BE2C (cell line): ENCODE data around the gene STARD10.

Experiments
- DNase-seq: peaks from one replicate; pipeline ENCODE4 v3.0.0-alpha.2; 2020
- H3K27me3 ChIP-seq: fragments of 250-450 bp; sonication (Bioruptor Pico); 2 replicates; pipeline ENCODE4 v1.5.1; 2020; ENCODE audit warnings: mild to moderate bottlenecking
- H3K36me3 ChIP-seq: fragments of 250-450 bp; sonication (Bioruptor Pico); 2 replicates; pipeline ENCODE4 v1.5.1; 2020; ENCODE audit warnings: mild to moderate bottlenecking
- H3K4me1 ChIP-seq: fragments of 250-450 bp; sonication (Bioruptor Pico); 2 replicates; pipeline ENCODE4 v1.5.1; 2020
- H3K4me3 ChIP-seq: 2 replicates; pipeline ENCODE4 v1.5.1; 2011; ENCODE audit warnings: low read depth, low read length
- H3K9me3 ChIP-seq: fragments of 250-450 bp; sonication (Bioruptor Pico); 2 replicates; pipeline ENCODE4 v1.5.1; 2020
- CTCF ChIP-seq: IDR thresholded peaks from 2 replicates; pipeline ENCODE4 v1.5.1; 2012; ENCODE audit warnings: mild to moderate bottlenecking, low read depth, low read length

Gene STARD10

GRCh38 chr11:72709478-72710238, 84.2 kb downstream of the STARD10 start:
- DNase-seq = no peak
- H3K9me3 ChIP-seq = no peaks in the 10 kb centered on the region
- no peaks in the 10 kb centered on the region for H3K36me3 ChIP-seq
- H3K4me3 ChIP-seq = no peak overlapping the region
- TF ChIP-seq CTCF = no peak
- H3K27me3 ChIP-seq = no peaks in the 10 kb centered on the region
- H3K4me1 ChIP-seq = peaks cover 8% of the 10 kb centered on the region; the same call in 1 of the 2 replicates

DNA sequence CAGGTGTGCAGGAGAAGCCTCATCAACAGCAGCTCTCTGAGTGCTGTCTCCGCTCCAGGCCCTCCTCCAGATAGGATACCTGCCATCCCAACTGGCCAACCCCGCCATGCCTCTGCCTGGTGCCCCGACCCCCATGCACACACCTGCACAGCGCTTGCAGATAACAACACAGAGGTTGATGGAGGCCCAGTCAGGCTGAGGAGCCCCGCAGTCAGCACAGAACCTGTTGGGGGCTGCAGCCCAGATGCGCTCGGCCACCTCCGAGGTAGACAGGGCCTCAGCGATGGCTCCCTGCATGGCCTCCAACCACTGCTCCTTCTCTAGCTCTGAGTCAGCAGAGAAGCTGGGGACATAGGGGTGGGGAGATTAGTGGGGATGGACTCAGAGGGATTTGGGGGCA, 86.8 kb downstream of the STARD10 start:
- TF ChIP-seq CTCF = no peak
- Histone ChIP-seq H3K9me3 (no peaks in the 10 kb centered on the region), H3K4me1 (peaks cover 6% of the 10 kb centered on the region), H3K27me3 (no peaks in the 10 kb centered on the region), H3K4me3 (no peak overlapping the region), H3K36me3 (no peaks in the 10 kb centered on the region)
- no peak for DNase-seq

GRCh38 chr11:72706579-72706978, 87.3 kb downstream of the STARD10 start:
- no peak for DNase-seq
- Histone ChIP-seq H3K4me3 (no peak overlapping the region), H3K27me3 (no peaks in the 10 kb centered on the region), H3K9me3 (no peaks in the 10 kb centered on the region), H3K4me1 (peaks cover 6% of the 10 kb centered on the region), H3K36me3 (no peaks in the 10 kb centered on the region)
- TF ChIP-seq CTCF = no peak

DNA sequence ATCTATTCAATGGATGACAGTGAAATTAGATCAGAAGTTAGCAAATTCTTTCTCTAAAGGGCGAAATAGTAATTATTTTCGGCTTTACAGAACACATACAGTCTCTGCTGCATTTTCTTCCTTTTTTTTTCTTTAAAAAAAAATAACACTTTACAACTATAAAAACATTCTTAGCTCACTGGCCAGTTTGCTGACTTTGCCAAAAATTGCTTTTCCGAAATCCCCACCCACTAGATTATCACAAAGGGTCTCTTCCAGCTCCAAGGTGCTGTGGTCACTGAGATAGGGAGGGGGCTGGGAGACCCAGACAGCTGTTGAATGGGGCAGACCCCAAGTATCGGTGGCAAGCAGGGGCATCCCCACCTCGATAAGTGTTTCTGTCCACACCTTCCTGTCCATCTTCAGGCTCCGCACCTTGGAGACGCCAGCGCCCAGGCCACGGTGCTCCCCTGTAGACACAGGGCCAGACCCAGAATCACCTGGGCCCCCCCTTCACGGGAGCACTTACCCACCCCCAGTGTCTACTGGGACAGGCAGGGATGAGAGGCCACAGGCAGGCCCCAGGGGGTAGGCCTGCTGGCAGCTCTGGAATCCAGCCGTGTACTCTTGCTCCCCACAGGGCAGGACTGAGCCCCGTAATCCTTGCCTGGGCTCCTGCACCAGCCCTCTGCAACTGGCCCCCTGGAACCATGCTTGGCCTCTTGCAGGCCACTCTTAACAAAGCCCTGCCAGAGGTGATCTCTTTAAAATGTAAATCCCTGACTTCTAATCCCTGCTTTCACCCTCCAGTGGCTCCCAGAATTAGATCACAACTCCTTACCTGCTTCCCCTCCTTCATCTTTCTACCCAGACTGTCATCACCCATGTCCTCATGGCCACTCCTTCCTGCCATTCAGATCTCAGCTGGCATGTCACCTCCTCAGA, 88.1 kb downstream of the STARD10 start:
- H3K27me3 ChIP-seq = no peaks in the 10 kb centered on the region
- no peaks in the 10 kb centered on the region for H3K9me3 ChIP-seq
- H3K4me1 ChIP-seq = peaks cover 6% of the 10 kb centered on the region
- H3K4me3 ChIP-seq = no peak overlapping the region
- H3K36me3 ChIP-seq = no peaks in the 10 kb centered on the region
- no peak for TF ChIP-seq CTCF
- no peak for DNase-seq

GRCh38 chr11:72704783-72705265, 89.0 kb downstream of the STARD10 start:
- no peak for DNase-seq
- TF ChIP-seq CTCF = no peak
- H3K36me3 ChIP-seq = no peaks in the 10 kb centered on the region; the same call in 1 of the 2 replicates

More at GRCh38 chr11:72704783-72705265, 89.0 kb downstream of the STARD10 start:
- no peak overlapping the region for H3K4me3 ChIP-seq
- peaks cover 6% of the 10 kb centered on the region for H3K4me1 ChIP-seq
- no peaks in the 10 kb centered on the region for H3K9me3 ChIP-seq
- H3K27me3 ChIP-seq = no peaks in the 10 kb centered on the region
